CD4-positive, alpha-beta T cell (primary cell): ENCODE measurements around the gene LRRC8E. TPM values are rescaled to one million over a fixed set of nuclear protein-coding genes. Genes with fewer than 3 reads are reported as not detected.

Source experiments
- ATAC-seq: fragments of 200-7000 bp; cut with Tn5 transposase; one replicate; pipeline ENCODE4 v1.10.0; 2022; ENCODE audit warnings: mild to moderate bottlenecking; ENCODE audit not compliant: poor library complexity
- CTCF ChIA-PET: fragments of 350-600 bp; sonication (Branson Sonifier 250); formaldehyde crosslinking; loops from one replicate; lab custom pipeline; 2021; ENCODE audit warnings: antibody characterized with exemption, inconsistent platforms; lab: Charles Lee
- POLR2A ChIA-PET: fragments of 350-600 bp; sonication (Branson Sonifier 250); formaldehyde crosslinking; loops from one replicate; lab custom pipeline; 2021; ENCODE audit warnings: antibody characterized with exemption, inconsistent platforms; lab: Charles Lee
- DNase-seq, 14 experiments: peaks; one replicate each; pipeline ENCODE4 v3.0.0-alpha.2; 2013 to 2020; ENCODE audit warnings: mixed read lengths in 2 of 14
- H3K27ac ChIP-seq, 2 donors: one replicate each; pipeline versions ENCODE4 v1.5.1 to v1.7.0; 2013; ENCODE audit warnings: low read length in 2 of 2, low read depth in 1 of 2, mild to moderate bottlenecking in 1 of 2
- H3K27me3 ChIP-seq, 2 experiments: 1 replicate in 1 of 2; 2 replicates in 1 of 2; pipeline versions ENCODE4 v1.6.1 to v1.7.0; 2013; ENCODE audit warnings: low read length in 2 of 2, control low read depth in 1 of 2, mild to moderate bottlenecking in 1 of 2, moderate library complexity in 1 of 2; ENCODE audit not compliant: insufficient read depth in 2 of 2, control insufficient read depth in 1 of 2
- H3K36me3 ChIP-seq: one replicate; pipeline ENCODE4 v1.6.1; 2013; ENCODE audit warnings: low read length, control low read depth; ENCODE audit not compliant: insufficient read depth
- H3K4me1 ChIP-seq: one replicate; pipeline ENCODE4 v1.6.1; 2013; ENCODE audit warnings: low read length, control low read depth; ENCODE audit not compliant: insufficient read depth
- H3K4me3 ChIP-seq: one replicate; pipeline ENCODE4 v1.5.1; 2013; ENCODE audit warnings: mild to moderate bottlenecking, low read length, moderate library complexity
- H3K9me3 ChIP-seq, 2 experiments: 1 replicate in 1 of 2; 2 replicates in 1 of 2; pipeline versions ENCODE4 v1.6.1 to v1.7.0; 2013; ENCODE audit warnings: low read length in 2 of 2, mild to moderate bottlenecking in 2 of 2, control low read depth in 1 of 2, moderate library complexity in 1 of 2; ENCODE audit not compliant: control insufficient read depth in 1 of 2, insufficient read depth in 1 of 2
- H3K27ac Mint-ChIP-seq: one replicate; pipeline ENCODE4 v1.8.0; 2020; ENCODE audit warnings: mixed read lengths
- H3K27me3 Mint-ChIP-seq: one replicate; pipeline ENCODE4 v1.8.0; 2021; ENCODE audit warnings: mixed read lengths
- H3K36me3 Mint-ChIP-seq: one replicate; pipeline ENCODE4 v1.8.0; 2021; ENCODE audit warnings: low read depth, mixed read lengths
- H3K4me1 Mint-ChIP-seq: one replicate; pipeline ENCODE4 v1.8.0; 2021; ENCODE audit warnings: low read depth, mixed read lengths
- H3K4me3 Mint-ChIP-seq: one replicate; pipeline ENCODE4 v1.8.0; 2020; ENCODE audit warnings: mild to moderate bottlenecking, mixed read lengths
- H3K9me3 Mint-ChIP-seq: one replicate; pipeline ENCODE4 v1.8.0; 2020; ENCODE audit warnings: mixed read lengths
- intact Hi-C, 2 experiments: fragments of 100-400 bp; cut with DNase I in 1 of 2; cut with micrococcal nuclease in 1 of 2; formaldehyde crosslinking; loops; one replicate each; pipeline versions ENCODE4 v1.15.1 to v1.9.0; 2023 to 2025; cut with DNase I, micrococcal nuclease
- total RNA-seq, 174 experiments: library from RNA in 2 of 174; stranded (reverse) in 2 of 174; gene quantifications; one replicate each; pipeline ENCODE4 v1.2.3 and lab custom pipeline; 2021 to 2026
- TF ChIP-seq, protein P1 (sequence below): fragments of 200-600 bp; IDR thresholded peaks from one replicate; pipeline ENCODE4 v1.8.0; 2022; ENCODE audit warnings: antibody characterized with exemption, mild to moderate bottlenecking

The LRRC8E gene
- total RNA-seq, 2 experiments from 2014 or later, result not detected

DNA sequence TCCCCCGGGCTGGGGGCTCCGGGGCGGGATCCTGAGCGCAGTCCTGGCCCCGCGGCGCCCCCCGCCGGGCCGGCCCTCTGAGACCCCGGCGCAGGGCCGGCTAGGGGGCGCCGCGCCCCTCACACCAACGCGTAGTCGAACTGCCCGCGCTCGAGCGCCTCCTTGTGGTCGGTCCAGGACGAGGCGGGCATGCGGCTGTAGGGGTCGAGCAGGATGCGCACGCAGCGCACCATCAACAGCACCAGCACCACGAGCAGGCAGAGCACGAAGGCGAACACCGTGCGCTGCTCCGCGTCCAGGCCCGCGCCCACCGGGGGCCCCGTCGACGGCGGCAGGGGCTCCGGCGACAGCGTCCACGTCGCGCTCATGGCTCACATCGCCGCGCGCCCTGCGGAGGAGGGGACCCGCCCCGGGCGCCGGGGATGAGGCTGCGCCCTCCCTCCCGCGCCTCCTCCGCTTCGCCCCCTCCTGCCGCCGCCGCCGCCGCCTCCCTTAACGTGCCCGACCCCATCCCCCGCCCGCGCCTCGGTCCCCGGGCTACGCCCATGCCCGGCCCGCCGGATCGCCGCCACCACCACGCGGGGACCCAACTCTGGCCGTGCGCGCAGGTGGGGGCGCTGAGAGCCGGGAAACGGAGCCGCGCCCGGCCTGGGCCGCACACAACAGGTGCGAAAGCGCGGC, 37.0 kb downstream of the LRRC8E start:
- Mint-ChIP-seq H3K27ac (no peak overlapping the region), H3K27me3 (no peaks in the 10 kb centered on the region), H3K36me3 (peaks cover 33% of the 10 kb centered on the region), H3K4me3 (peak overlapping the region; percentile 90), H3K9me3 (no peaks in the 10 kb centered on the region), H3K4me1 (peaks cover 23% of the 10 kb centered on the region)
- ChIA-PET POLR2A (no interaction called here), CTCF (no interaction called here)
- intact Hi-C loops, result loop anchor here (1.0 to 10.0 kb wide), 5 partner anchors 72 to 1561 kb away; partner anchors contain the start of genes CLPP (in 1 of the 2), NDUFA7 (in 1 of the 2), RPS28 (in 1 of the 2) and STXBP2 (in 1 of the 2)
- peaks cover 24% of the 10 kb centered on the region for H3K36me3 ChIP-seq
- H3K27me3 ChIP-seq, result no peaks in the 10 kb centered on the region
- no peak overlapping the region for H3K4me3 ChIP-seq
- H3K27ac ChIP-seq, result no peak overlapping the region
- DNase-seq (peak; percentile 62 to 90 (median 70)), ATAC-seq (peak; percentile 19)
- TF ChIP-seq, protein P1, sequence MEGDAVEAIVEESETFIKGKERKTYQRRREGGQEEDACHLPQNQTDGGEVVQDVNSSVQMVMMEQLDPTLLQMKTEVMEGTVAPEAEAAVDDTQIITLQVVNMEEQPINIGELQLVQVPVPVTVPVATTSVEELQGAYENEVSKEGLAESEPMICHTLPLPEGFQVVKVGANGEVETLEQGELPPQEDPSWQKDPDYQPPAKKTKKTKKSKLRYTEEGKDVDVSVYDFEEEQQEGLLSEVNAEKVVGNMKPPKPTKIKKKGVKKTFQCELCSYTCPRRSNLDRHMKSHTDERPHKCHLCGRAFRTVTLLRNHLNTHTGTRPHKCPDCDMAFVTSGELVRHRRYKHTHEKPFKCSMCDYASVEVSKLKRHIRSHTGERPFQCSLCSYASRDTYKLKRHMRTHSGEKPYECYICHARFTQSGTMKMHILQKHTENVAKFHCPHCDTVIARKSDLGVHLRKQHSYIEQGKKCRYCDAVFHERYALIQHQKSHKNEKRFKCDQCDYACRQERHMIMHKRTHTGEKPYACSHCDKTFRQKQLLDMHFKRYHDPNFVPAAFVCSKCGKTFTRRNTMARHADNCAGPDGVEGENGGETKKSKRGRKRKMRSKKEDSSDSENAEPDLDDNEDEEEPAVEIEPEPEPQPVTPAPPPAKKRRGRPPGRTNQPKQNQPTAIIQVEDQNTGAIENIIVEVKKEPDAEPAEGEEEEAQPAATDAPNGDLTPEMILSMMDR, result peak; percentile 71
- H3K9me3 ChIP-seq, result no peaks in the 10 kb centered on the region
- peaks cover 43% of the 10 kb centered on the region for H3K4me1 ChIP-seq

DNA sequence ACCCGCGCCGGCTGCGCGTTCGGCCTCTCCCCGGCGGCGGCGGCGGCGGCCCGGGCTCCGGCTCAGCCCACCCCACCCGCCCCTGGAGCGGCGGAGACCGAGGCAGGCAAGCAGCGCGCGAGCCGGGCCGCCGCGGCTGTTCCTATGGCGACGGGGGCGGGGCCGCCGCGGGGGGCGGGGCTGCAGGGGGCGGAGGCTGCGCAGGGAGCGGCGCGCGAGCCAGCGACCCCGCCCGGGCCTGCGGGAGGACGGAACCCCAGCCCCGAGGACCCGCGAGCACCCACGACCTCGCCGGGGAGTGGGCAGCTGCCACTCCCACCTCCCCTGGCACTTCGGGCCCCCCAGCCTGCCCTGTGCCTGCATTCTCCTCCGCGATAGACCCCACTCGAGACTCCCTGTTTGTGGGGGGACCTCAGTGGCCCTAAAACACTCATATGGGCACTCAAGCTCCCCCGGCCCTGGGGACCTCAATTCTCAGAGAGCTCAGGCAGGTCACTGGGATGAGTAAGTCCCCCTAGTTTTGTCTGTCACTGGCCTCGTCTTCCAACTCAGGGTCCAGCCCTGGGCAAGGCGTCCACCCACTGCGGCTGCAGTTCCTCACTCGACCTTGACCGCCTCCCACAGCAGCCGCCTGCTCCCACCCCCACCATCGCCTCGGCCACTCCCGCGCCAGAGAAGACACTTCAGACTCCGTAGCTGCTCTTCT, 37.9 kb downstream of the LRRC8E start, which contains the start of gene CTXN1:
TSS of gene CTXN1 (minus strand) at position 115 of the 706 bp plus-strand sequence. CDS start 597 bp downstream, outside the sequence.
- peak; percentile 62 to 87 (median 76) for DNase-seq
- Histone ChIP-seq H3K27ac (no peak within 1 kb of the TSS), H3K4me1 (peaks cover 39% of the 10 kb centered on the region), H3K27me3 (no peaks in the 10 kb centered on the region), H3K9me3 (no peaks in the 10 kb centered on the region), H3K36me3 (peaks cover 32% of the 10 kb centered on the region), H3K4me3 (peak within 1 kb of the TSS; percentile 5)
- H3K9me3 Mint-ChIP-seq, result no peaks in the 10 kb centered on the region
- TF ChIP-seq, protein P1, result no peak
- peak within 1 kb of the TSS; percentile 17 for H3K27ac Mint-ChIP-seq
- H3K36me3 Mint-ChIP-seq, result peaks cover 34% of the 10 kb centered on the region
- H3K4me1 Mint-ChIP-seq, result peaks cover 17% of the 10 kb centered on the region
- ChIA-PET POLR2A (no interaction called here), CTCF (interaction anchor here (1.6 kb wide), 1 partner anchor 8 kb away, joined by 4 read pairs; no protein-coding TSS in a partner anchor)
- H3K27me3 Mint-ChIP-seq, result no peaks in the 10 kb centered on the region
- H3K4me3 Mint-ChIP-seq, result peak within 1 kb of the TSS; percentile 90
- ATAC-seq, result peak; percentile 61
- intact Hi-C loops, result loop anchor here in 1 of 2 experiments (2.0 to 10.0 kb wide), 4 partner anchors 19 to 1561 kb away; partner anchors contain the start of genes CLPP, NDUFA7, RPS28 and STXBP2
